Activated CD8-positive, alpha-beta T cell treated with anti-CD3 and anti-CD28 coated beads for 36 hours (primary cell): ENCODE results near the gene KCP. TPM values are rescaled to one million over a fixed set of nuclear protein-coding genes. Genes with fewer than 3 reads are reported as not detected.

Experiments used
- ATAC-seq: fragments of 200-7000 bp; cut with Tn5 transposase; one replicate; pipeline ENCODE4 v1.10.0; 2021; ENCODE audit warnings: mild to moderate bottlenecking, moderate library complexity
- CTCF ChIA-PET: fragments of 350-600 bp; sonication (Branson Sonifier 250); formaldehyde crosslinking; loops from one replicate; lab custom pipeline; 2021; ENCODE audit warnings: antibody characterized with exemption; lab: Charles Lee
- POLR2A ChIA-PET: fragments of 350-600 bp; sonication (Branson Sonifier 250); formaldehyde crosslinking; loops from one replicate; lab custom pipeline; 2021; ENCODE audit warnings: antibody characterized with exemption; lab: Charles Lee
- DNase-seq: peaks from one replicate; pipeline ENCODE4 v3.0.0-alpha.2; 2020
- H3K27ac Mint-ChIP-seq: one replicate; pipeline ENCODE4 v1.8.0; 2021; ENCODE audit warnings: mild to moderate bottlenecking, mixed read lengths
- H3K27me3 Mint-ChIP-seq: one replicate; pipeline ENCODE4 v1.8.0; 2021; ENCODE audit warnings: mixed read lengths
- H3K36me3 Mint-ChIP-seq: one replicate; pipeline ENCODE4 v1.8.0; 2021; ENCODE audit warnings: low read depth, mixed read lengths
- H3K4me1 Mint-ChIP-seq: one replicate; pipeline ENCODE4 v1.8.0; 2021; ENCODE audit warnings: low read depth, mixed read lengths
- H3K4me3 Mint-ChIP-seq: one replicate; pipeline ENCODE4 v1.8.0; 2021; ENCODE audit warnings: mild to moderate bottlenecking, moderate library complexity, mixed read lengths
- H3K9me3 Mint-ChIP-seq: one replicate; pipeline ENCODE4 v1.8.0; 2021; ENCODE audit warnings: mixed read lengths
- CTCF ChIP-seq: fragments of 200-600 bp; IDR thresholded peaks from one replicate; pipeline ENCODE4 v1.8.0; 2022; ENCODE audit warnings: antibody characterized with exemption, mild to moderate bottlenecking
- intact Hi-C: fragments of 100-400 bp; cut with micrococcal nuclease; formaldehyde crosslinking; loops from one replicate; pipeline ENCODE4 v1.10.0; 2022
- total RNA-seq, 2 experiments: library from RNA; stranded (reverse); gene quantifications; one replicate each; pipeline ENCODE4 v1.2.3, GENCODE V29; 2021

KCP gene
- total RNA-seq, 2 experiments from 2014 or later: not detected

GRCh38 chr7:128835790-128836641 is 74.5 kb downstream of the KCP start:
- Mint-ChIP-seq H3K4me1 (peaks cover 5% of the 10 kb centered on the region), H3K27ac (no peak overlapping the region), H3K27me3 (peaks cover 5% of the 10 kb centered on the region), H3K4me3 (no peak overlapping the region), H3K9me3 (no peaks in the 10 kb centered on the region), H3K36me3 (no peaks in the 10 kb centered on the region)
- ChIA-PET POLR2A (interaction anchor here (0.8 to 1.2 kb wide), 3 partner anchors 16 to 26 kb away, joined by 3 to 4 read pairs (median 3); partner anchors contain the start of gene ATP6V1F), CTCF (interaction anchor here (0.8 to 4.4 kb wide), 3 partner anchors 24 to 47 kb away, joined by 3 to 17 read pairs (median 3); partner anchors contain the start of gene ATP6V1F)
- ATAC-seq: no peak
- intact Hi-C loops: no loop called here
- no peak for DNase-seq
- TF ChIP-seq CTCF: no peak

GRCh38 chr7:128835231-128835751 is 75.2 kb downstream of the KCP start:
- Mint-ChIP-seq H3K4me1 (peaks cover 11% of the 10 kb centered on the region), H3K36me3 (no peaks in the 10 kb centered on the region), H3K27me3 (peaks cover 11% of the 10 kb centered on the region), H3K4me3 (no peak overlapping the region), H3K9me3 (no peaks in the 10 kb centered on the region), H3K27ac (no peak overlapping the region)
- TF ChIP-seq CTCF: no peak
- DNase-seq: no peak
- ChIA-PET POLR2A (interaction anchor here (0.8 to 1.2 kb wide), 3 partner anchors 15 to 27 kb away, joined by 3 to 4 read pairs (median 3); partner anchors contain the start of gene ATP6V1F), CTCF (interaction anchor here (0.8 to 4.4 kb wide), 3 partner anchors 24 to 48 kb away, joined by 3 to 17 read pairs (median 3); partner anchors contain the start of gene ATP6V1F)
- ATAC-seq: no peak
- intact Hi-C loops: no loop called here

GRCh38 chr7:128833946-128834325 is 76.6 kb downstream of the KCP start:
- ChIA-PET POLR2A (no interaction called here), CTCF (interaction anchor here (2.4 to 4.4 kb wide), 3 partner anchors 8 to 49 kb away, joined by 13 to 22 read pairs (median 17); partner anchors contain the start of gene ATP6V1F)
- Mint-ChIP-seq H3K9me3 (no peaks in the 10 kb centered on the region), H3K4me1 (peaks cover 15% of the 10 kb centered on the region), H3K27me3 (peaks cover 19% of the 10 kb centered on the region), H3K36me3 (no peaks in the 10 kb centered on the region), H3K27ac (no peak overlapping the region), H3K4me3 (no peak overlapping the region)
- TF ChIP-seq CTCF: no peak
- ATAC-seq: no peak
- no peak for DNase-seq
- intact Hi-C loops: no loop called here

GRCh38 chr7:128833148-128833945 is 77.2 kb downstream of the KCP start:
- POLR2A ChIA-PET: interaction anchor here (1.2 to 1.5 kb wide), 2 partner anchors 29 to 36 kb away, joined by 4 to 7 read pairs; partner anchors contain the start of gene ATP6V1F

More at GRCh38 chr7:128833148-128833945, 77.2 kb downstream of the KCP start:
- no peak for DNase-seq
- TF ChIP-seq CTCF: no peak
- H3K36me3 Mint-ChIP-seq: no peaks in the 10 kb centered on the region
- no peak overlapping the region for H3K27ac Mint-ChIP-seq
- ATAC-seq: no peak
- H3K27me3 Mint-ChIP-seq: peaks cover 25% of the 10 kb centered on the region
- no peaks in the 10 kb centered on the region for H3K9me3 Mint-ChIP-seq
- no peak overlapping the region for H3K4me3 Mint-ChIP-seq
- intact Hi-C loops: no loop called here
- peaks cover 15% of the 10 kb centered on the region for H3K4me1 Mint-ChIP-seq
- CTCF ChIA-PET: interaction anchor here (0.6 to 4.4 kb wide), 4 partner anchors 9 to 88 kb away, joined by 3 to 22 read pairs (median 15); partner anchors contain the start of gene ATP6V1F
